Activated naive CD4-positive, alpha-beta T cell treated with anti-CD3 and anti-CD28 coated beads for 36 hours (primary cell): ENCODE results near the gene NTMT1. TPM values are rescaled to one million over a fixed set of nuclear protein-coding genes. Genes with fewer than 3 reads are reported as not detected.

Experiments
- CTCF ChIA-PET: fragments of 350-600 bp; sonication (Branson Sonifier 250); formaldehyde crosslinking; loops from one replicate; lab custom pipeline; 2021; ENCODE audit warnings: antibody characterized with exemption; lab: Charles Lee
- DNase-seq: peaks from one replicate; pipeline ENCODE4 v3.0.0-alpha.2; 2020
- H3K27ac Mint-ChIP-seq: one replicate; pipeline ENCODE4 v1.8.0; 2021; ENCODE audit warnings: mild to moderate bottlenecking, mixed read lengths
- H3K27me3 Mint-ChIP-seq: one replicate; pipeline ENCODE4 v1.8.0; 2021; ENCODE audit warnings: low read depth, mixed read lengths
- H3K36me3 Mint-ChIP-seq: one replicate; pipeline ENCODE4 v1.8.0; 2021; ENCODE audit warnings: low read depth, mixed read lengths
- H3K4me1 Mint-ChIP-seq: one replicate; pipeline ENCODE4 v1.8.0; 2021; ENCODE audit warnings: low read depth, mixed read lengths
- H3K4me3 Mint-ChIP-seq: one replicate; pipeline ENCODE4 v1.8.0; 2021; ENCODE audit warnings: mild to moderate bottlenecking, moderate library complexity, mixed read lengths
- H3K9me3 Mint-ChIP-seq: one replicate; pipeline ENCODE4 v1.8.0; 2021; ENCODE audit warnings: mixed read lengths
- intact Hi-C: fragments of 100-400 bp; cut with micrococcal nuclease; formaldehyde crosslinking; loops from one replicate; pipeline ENCODE4 v1.15.1; 2023
- total RNA-seq, 2 experiments: library from RNA; stranded (reverse); gene quantifications; one replicate each; pipeline ENCODE4 v1.2.3, GENCODE V29; 2021

NTMT1 gene
- total RNA-seq, 2 experiments from 2014 or later = 58.6 to 59.3 TPM

GRCh38 chr9:129671065-129671464 is 45.1 kb downstream of the NTMT1 start:
- CTCF ChIA-PET = no interaction called here
- intact Hi-C loops = loop anchor here (5.0 kb wide), 1 partner anchor 41 kb away; no protein-coding TSS in a partner anchor
- H3K4me1 Mint-ChIP-seq = no peaks in the 10 kb centered on the region

GRCh38 chr9:129671519-129671918 is 45.6 kb downstream of the NTMT1 start:
- Mint-ChIP-seq H3K27me3 (peaks cover 8% of the 10 kb centered on the region), H3K4me3 (no peak overlapping the region), H3K36me3 (no peaks in the 10 kb centered on the region), H3K4me1 (no peaks in the 10 kb centered on the region), H3K27ac (no peak overlapping the region), H3K9me3 (no peaks in the 10 kb centered on the region)
- no peak for DNase-seq
- intact Hi-C loops = loop anchor here (5.0 kb wide), 1 partner anchor 41 kb away; no protein-coding TSS in a partner anchor
- CTCF ChIA-PET = no interaction called here

More at GRCh38 chr9:129671065-129671464, 45.1 kb downstream of the NTMT1 start:
- no peak overlapping the region for H3K27ac Mint-ChIP-seq
- no peak overlapping the region for H3K4me3 Mint-ChIP-seq
- no peak for DNase-seq
- H3K36me3 Mint-ChIP-seq = no peaks in the 10 kb centered on the region
- H3K9me3 Mint-ChIP-seq = no peaks in the 10 kb centered on the region
- H3K27me3 Mint-ChIP-seq = peaks cover 8% of the 10 kb centered on the region

- Mint-ChIP-seq H3K4me1 (no peaks in the 10 kb centered on the region), H3K27me3 (peaks cover 4% of the 10 kb centered on the region), H3K27ac (no peak overlapping the region), H3K4me3 (no peak overlapping the region), H3K9me3 (no peaks in the 10 kb centered on the region), H3K36me3 (no peaks in the 10 kb centered on the region)
- no peak for DNase-seq
- intact Hi-C loops = loop anchor here (5.0 kb wide), 1 partner anchor 40 kb away; no protein-coding TSS in a partner anchor
- CTCF ChIA-PET = no interaction called here
These were observed 46.7 kb downstream of the NTMT1 start for GRCh38 chr9:129672702-129673101.

GRCh38 chr9:129673602-129674001 is 47.6 kb downstream of the NTMT1 start:
- H3K4me3 Mint-ChIP-seq = no peak overlapping the region
- CTCF ChIA-PET = no interaction called here
- H3K27ac Mint-ChIP-seq = no peak overlapping the region
- intact Hi-C loops = loop anchor here (5.0 kb wide), 1 partner anchor 39 kb away; no protein-coding TSS in a partner anchor
- H3K4me1 Mint-ChIP-seq = no peaks in the 10 kb centered on the region
- no peaks in the 10 kb centered on the region for H3K9me3 Mint-ChIP-seq
- H3K36me3 Mint-ChIP-seq = no peaks in the 10 kb centered on the region
- peaks cover 7% of the 10 kb centered on the region for H3K27me3 Mint-ChIP-seq
- no peak for DNase-seq

- Mint-ChIP-seq H3K27ac (no peak overlapping the region), H3K27me3 (peaks cover 7% of the 10 kb centered on the region), H3K36me3 (no peaks in the 10 kb centered on the region), H3K4me1 (no peaks in the 10 kb centered on the region), H3K9me3 (no peaks in the 10 kb centered on the region), H3K4me3 (no peak overlapping the region)
- CTCF ChIA-PET = no interaction called here
- intact Hi-C loops = loop anchor here (5.0 kb wide), 1 partner anchor 38 kb away; no protein-coding TSS in a partner anchor
- no peak for DNase-seq
These were observed 48.3 kb downstream of the NTMT1 start for GRCh38 chr9:129674229-129674628.

- no peak for DNase-seq
- CTCF ChIA-PET = no interaction called here
- Mint-ChIP-seq H3K9me3 (no peaks in the 10 kb centered on the region), H3K4me1 (no peaks in the 10 kb centered on the region), H3K36me3 (no peaks in the 10 kb centered on the region), H3K27me3 (peaks cover 4% of the 10 kb centered on the region), H3K4me3 (no peak overlapping the region), H3K27ac (no peak overlapping the region)
- intact Hi-C loops = no loop called here
These were observed 49.7 kb downstream of the NTMT1 start for GRCh38 chr9:129675620-129676019.

GRCh38 chr9:129676287-129676686 is 50.3 kb downstream of the NTMT1 start:
- Mint-ChIP-seq H3K9me3 (no peaks in the 10 kb centered on the region), H3K36me3 (no peaks in the 10 kb centered on the region), H3K27me3 (peaks cover 5% of the 10 kb centered on the region), H3K4me1 (no peaks in the 10 kb centered on the region), H3K4me3 (no peak overlapping the region), H3K27ac (no peak overlapping the region)
- CTCF ChIA-PET = no interaction called here
- no peak for DNase-seq
- intact Hi-C loops = no loop called here

- CTCF ChIA-PET = no interaction called here
- no peak overlapping the region for H3K4me3 Mint-ChIP-seq
- intact Hi-C loops = no loop called here
These were observed 51.0 kb downstream of the NTMT1 start for GRCh38 chr9:129676975-129677374.

GRCh38 chr9:129677456-129677855 is 51.5 kb downstream of the NTMT1 start:
- intact Hi-C loops = no loop called here
- no peaks in the 10 kb centered on the region for H3K36me3 Mint-ChIP-seq
- no peaks in the 10 kb centered on the region for H3K9me3 Mint-ChIP-seq
- no peaks in the 10 kb centered on the region for H3K4me1 Mint-ChIP-seq
- DNase-seq = no peak
- no peak overlapping the region for H3K27ac Mint-ChIP-seq
- CTCF ChIA-PET = no interaction called here
- H3K4me3 Mint-ChIP-seq = no peak overlapping the region
- H3K27me3 Mint-ChIP-seq = peaks cover 5% of the 10 kb centered on the region

More at GRCh38 chr9:129676975-129677374, 51.0 kb downstream of the NTMT1 start:
- no peaks in the 10 kb centered on the region for H3K9me3 Mint-ChIP-seq
- H3K4me1 Mint-ChIP-seq = no peaks in the 10 kb centered on the region
- H3K27me3 Mint-ChIP-seq = peaks cover 5% of the 10 kb centered on the region
- DNase-seq = no peak
- H3K36me3 Mint-ChIP-seq = no peaks in the 10 kb centered on the region
- H3K27ac Mint-ChIP-seq = no peak overlapping the region

GRCh38 chr9:129678844-129679243 is 52.9 kb downstream of the NTMT1 start:
- no peak overlapping the region for H3K27ac Mint-ChIP-seq
- DNase-seq = no peak
- H3K36me3 Mint-ChIP-seq = no peaks in the 10 kb centered on the region
- no peaks in the 10 kb centered on the region for H3K4me1 Mint-ChIP-seq
- no peak overlapping the region for H3K4me3 Mint-ChIP-seq
- intact Hi-C loops = no loop called here
- CTCF ChIA-PET = no interaction called here
- H3K9me3 Mint-ChIP-seq = no peaks in the 10 kb centered on the region
- H3K27me3 Mint-ChIP-seq = peaks cover 5% of the 10 kb centered on the region

- H3K4me3 Mint-ChIP-seq = no peak overlapping the region
- H3K27me3 Mint-ChIP-seq = peaks cover 5% of the 10 kb centered on the region
- CTCF ChIA-PET = no interaction called here
- no peak overlapping the region for H3K27ac Mint-ChIP-seq
- no peak for DNase-seq
- no peaks in the 10 kb centered on the region for H3K4me1 Mint-ChIP-seq
- intact Hi-C loops = no loop called here
- H3K36me3 Mint-ChIP-seq = no peaks in the 10 kb centered on the region
- no peaks in the 10 kb centered on the region for H3K9me3 Mint-ChIP-seq
These were observed 53.6 kb downstream of the NTMT1 start for GRCh38 chr9:129679537-129679936.

- intact Hi-C loops = no loop called here
- no peaks in the 10 kb centered on the region for H3K36me3 Mint-ChIP-seq
- no peaks in the 10 kb centered on the region for H3K9me3 Mint-ChIP-seq
- no peaks in the 10 kb centered on the region for H3K4me1 Mint-ChIP-seq
- H3K27ac Mint-ChIP-seq = no peak overlapping the region
- H3K4me3 Mint-ChIP-seq = no peak overlapping the region
- DNase-seq = no peak
- CTCF ChIA-PET = no interaction called here
- H3K27me3 Mint-ChIP-seq = peaks cover 5% of the 10 kb centered on the region
These were observed 56.0 kb downstream of the NTMT1 start for GRCh38 chr9:129681924-129682323.

GRCh38 chr9:129682381-129682780 is 56.4 kb downstream of the NTMT1 start:
- Mint-ChIP-seq H3K4me3 (no peak overlapping the region), H3K4me1 (no peaks in the 10 kb centered on the region), H3K27me3 (peaks cover 5% of the 10 kb centered on the region), H3K27ac (no peak overlapping the region), H3K36me3 (no peaks in the 10 kb centered on the region), H3K9me3 (no peaks in the 10 kb centered on the region)
- intact Hi-C loops = no loop called here
- DNase-seq = no peak
- CTCF ChIA-PET = no interaction called here
